Activated CD4-positive, CD25-positive, alpha-beta regulatory T cell treated with anti-CD3 and anti-CD28 coated beads, Interleukin-2, amount 50 U/mL, for 16 hours (primary cell): Measurements from ENCODE around the gene MYPN.
A peak's percentile ranks its signal among the peaks of the same experiment; 100 is the strongest.
"Not testable (repeated sequence)": the region's sequence is repeated elsewhere in the genome, so short reads cannot be mapped to it uniquely, and the experiment has no call there.

Experiments used
- DNase-seq: peaks from one replicate; pipeline ENCODE4 v3.0.0-alpha.2; 2020; ENCODE audit warnings: low read depth, low spot score

Gene MYPN

DNA sequence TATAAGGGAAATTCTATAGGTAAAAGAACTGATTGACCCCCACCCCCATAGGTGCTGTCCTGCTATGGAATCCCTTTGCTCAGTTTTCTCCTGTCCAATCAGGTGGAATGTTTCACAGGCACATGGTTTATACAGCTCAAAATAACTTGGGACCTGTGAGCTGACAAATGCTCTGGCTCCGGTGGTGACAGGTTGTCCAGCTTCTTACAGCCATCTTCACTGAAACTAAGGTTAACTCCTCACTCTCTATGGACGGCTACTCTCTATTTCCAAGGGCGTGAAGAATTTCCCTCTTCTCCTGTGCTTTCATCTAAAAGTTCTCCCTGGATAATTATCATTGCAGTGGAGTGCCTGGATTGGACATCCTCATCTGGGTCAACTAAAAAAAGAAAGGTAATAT, at the start of gene MYPN:
TSS of gene MYPN (plus strand) at position 158 of the 400 bp plus-strand sequence. CDS start 11,951 bp downstream, outside the sequence.
- DNase-seq, result no peak

GRCh38 chr10:68067029-68067428, 42.3 kb upstream of the MYPN start:
- DNase-seq, result no peak

DNA sequence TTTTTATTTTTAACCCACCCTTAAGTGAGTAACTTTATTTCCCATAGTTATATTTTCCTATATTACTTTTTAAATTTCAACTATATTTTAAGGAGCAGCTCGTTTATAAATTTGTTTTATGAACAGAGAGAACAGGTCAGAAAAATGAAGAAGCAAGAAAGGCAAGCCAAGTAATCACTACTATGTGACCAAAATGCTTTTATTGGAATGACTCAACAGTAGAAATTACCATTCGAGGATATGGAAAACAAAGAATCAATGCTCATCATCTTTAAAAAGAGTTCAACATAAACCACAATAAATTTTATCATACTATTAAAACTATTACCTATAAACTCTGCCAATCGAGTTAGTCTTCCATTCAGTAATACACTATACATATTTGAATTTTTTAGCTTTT, 41.8 kb upstream of the MYPN start:
- no peak for DNase-seq

- no peak for DNase-seq
Observed at GRCh38 chr10:68073631-68074030, 35.7 kb upstream of the MYPN start.

DNA sequence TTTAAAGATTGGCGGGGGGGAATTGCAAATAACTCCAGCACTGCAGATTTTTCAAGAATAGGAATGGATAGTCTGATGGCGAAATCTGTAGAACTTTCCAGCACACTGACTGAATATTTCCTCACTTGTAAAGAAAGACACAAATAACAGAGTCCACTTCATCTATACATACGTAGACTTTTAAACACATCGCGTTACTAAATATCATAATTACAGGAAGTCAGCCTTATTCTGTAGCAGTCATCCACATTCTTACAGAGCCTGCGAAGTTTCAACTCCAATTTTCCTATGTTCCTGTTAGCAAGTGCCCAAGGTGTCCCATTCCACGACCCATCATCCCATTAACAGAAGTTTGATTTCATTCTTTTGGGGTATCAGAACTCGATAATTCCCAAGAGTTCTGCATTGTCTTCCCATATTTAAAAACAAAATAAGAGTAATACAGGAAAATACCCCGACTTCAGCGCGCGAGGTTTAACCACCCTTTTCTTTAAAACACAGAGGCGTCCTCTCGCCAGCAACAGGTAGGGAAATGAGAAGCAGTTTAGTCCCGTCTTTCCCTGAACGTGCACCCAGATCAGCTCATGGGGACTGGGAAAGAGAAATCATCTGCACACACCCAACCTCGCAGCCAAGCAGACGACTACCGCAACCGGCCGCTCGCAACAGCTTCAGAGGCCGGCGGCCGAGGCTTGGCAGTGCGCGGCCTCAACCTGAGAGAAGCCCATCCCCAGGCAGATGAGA, 35.1 kb upstream of the MYPN start:
- DNase-seq, result no peak

DNA sequence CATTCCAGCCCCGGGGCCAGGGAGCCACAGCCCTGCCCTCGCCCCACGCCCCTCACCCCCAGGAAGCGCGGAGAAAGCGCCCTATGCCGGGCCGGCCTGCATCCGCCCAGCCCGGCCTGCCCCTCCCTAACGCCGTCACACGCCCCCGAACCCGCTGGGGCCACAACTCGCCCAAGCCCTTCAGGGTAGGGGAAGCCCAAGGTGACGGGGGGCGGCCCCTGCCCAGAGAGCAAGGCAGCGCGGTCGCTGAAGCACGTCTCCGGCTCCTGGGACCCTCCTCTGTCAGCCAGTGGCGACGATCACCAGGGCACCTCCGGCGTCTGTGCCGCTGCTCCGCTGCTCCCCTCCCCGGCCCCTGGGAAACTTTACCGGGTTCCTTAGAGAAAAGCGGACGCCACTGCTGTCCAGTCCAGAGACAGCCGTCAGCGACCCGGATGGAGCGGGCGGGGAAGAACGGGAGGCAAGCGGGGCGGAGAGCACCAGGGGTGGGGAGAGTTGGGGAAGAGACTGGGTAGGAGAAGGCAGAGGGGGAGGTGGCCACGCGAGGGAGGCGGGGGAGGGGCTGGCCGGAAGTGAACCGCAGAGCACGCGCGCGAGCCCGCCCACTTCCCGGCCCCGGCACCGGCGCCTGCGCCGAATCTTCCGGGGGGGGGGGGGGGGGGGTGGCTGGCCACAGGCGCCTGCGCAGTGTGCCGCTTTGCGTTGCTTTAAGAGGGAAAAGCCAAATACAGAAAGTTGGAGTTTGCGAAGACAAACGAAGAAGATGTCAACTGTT, 34.3 kb upstream of the MYPN start, which contains the start of gene HERC4:
TSS of gene HERC4 (minus strand) at position 509 of the 775 bp plus-strand sequence. CDS start 2,175 bp downstream, outside the sequence.
- peak; percentile 75 for DNase-seq

DNA sequence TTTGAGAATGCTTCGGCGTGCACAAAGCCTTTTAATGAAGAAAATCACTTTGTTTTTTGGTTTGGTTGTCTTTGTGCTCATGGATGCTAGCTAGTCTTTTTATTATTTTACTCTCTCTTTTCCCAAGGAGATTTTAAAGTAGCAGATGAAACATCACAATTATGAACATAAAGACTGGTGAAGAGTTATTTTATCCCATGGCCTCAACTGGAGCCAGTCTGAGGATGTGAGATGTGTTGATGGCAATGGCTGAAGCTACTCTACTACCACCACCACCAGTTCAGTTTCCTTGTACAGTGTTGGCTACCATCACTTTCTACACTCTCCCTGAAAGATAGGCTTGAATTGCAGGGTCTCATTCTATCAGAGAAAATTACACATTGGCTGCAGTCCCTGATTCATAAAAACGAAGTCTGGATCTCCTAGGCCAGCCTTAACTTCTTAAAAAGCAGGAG, 33.7 kb upstream of the MYPN start:
- no peak for DNase-seq

DNA sequence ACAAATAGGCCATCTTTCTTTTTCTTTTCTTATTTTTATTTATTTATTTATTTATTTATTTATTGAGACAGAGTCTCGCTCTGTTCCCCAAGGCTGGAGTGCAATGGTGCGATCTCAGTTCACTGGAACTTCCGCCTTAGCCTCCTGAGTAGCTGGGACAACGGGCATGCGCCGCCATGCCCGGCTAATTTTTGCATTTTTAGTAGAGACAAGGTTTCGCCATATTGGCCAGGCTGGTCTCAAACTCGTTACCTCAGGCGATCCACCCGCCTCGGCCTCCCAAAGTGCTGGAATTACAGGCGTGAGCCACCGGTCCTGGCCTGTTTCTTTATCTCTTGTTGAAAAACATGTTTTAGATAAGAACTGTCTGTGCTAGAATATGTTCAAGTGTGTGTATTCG, 33.2 kb upstream of the MYPN start:
- not testable (repeated sequence) for DNase-seq

- no peak for DNase-seq
Observed at GRCh38 chr10:68077026-68077425, 32.3 kb upstream of the MYPN start.

DNA sequence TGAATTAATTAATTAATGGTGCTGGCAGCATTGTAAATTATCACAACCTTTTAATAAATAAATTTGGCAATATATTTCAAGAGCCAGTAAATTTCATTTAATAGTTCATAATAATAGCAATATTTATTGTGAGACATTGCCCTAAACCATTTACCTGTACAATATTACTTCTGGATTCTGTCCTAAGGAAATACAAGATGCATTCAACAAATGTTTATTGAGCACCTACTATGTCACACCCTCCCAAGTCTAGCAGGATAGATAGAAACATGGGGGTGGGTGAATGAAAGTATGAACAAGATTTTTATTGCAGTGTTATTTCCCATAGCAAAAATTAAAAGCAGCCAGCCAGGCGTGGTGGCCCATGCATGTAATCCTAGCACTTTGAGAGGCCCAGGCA, 29.9 kb upstream of the MYPN start:
- DNase-seq, result no peak

DNA sequence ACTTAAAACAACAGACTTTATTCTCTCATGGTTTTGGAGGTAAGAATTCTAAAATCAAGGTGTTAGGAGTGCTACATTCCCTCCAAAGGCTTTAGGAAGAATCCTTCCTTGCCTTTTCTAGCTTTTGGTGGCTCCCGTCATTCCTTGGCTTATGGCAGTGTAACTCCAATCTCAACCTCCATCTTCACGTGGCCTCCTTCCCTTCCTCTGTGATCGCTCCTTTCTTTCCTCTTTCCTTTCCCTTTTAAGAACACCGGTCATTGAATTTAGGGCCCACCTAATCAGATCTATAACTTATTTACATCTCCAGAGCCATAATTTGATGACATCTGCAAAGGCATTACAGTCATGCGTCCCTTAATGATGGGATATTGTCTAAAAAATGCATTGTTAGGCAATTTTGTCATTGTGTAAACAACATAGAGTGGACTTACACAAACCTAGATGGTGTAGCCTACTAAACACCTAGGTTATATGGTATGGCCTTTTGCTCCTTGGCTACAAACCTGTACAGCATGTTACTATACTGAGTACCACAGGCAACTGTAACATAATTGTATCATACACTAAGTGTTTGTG, 28.3 kb upstream of the MYPN start:
- DNase-seq, result no peak

GRCh38 chr10:68081916-68082315, 27.4 kb upstream of the MYPN start:
- DNase-seq, result no peak

- no peak for DNase-seq
Observed at GRCh38 chr10:68082872-68083271, 26.4 kb upstream of the MYPN start.

- no peak for DNase-seq
Observed at GRCh38 chr10:68083953-68084352, 25.3 kb upstream of the MYPN start.

DNA sequence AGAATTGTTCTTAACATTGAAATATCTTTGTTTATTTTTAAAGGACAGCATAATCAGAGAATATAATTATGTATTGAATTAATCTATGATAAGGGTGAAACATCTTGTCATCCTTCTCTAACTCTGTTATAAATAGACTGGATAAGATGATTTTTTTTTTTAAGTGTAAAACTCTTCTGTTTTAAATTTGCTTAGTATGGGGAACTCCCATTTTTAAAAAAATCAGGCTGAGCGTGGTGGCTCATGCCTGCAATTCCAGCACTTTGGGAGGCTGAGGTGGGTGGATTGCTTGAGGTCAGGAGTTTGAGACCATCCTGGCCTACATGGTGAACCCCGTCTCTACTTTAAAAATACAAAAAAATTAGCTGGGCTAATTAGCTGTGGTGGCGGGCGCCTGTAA, 24.8 kb upstream of the MYPN start:
- no peak for DNase-seq

DNA sequence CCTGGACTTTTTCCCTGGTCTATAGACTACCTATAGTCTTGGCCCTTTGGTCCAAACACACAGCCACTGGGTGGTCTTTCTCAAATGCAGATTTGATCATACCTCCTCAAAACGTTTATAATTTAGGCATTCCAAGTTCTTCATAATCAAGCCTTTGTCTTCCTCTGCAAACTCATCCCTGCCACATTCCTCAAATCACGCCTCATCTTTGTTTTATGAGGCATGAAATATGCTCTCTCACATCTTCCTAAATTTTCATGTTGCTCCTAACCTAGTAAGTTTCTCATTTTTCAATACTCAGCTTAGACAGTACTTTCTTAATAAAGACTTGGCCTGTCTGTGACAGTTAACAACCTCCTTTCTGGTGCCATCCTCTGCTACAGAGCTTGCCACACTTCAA, 23.3 kb upstream of the MYPN start:
- no peak for DNase-seq

- DNase-seq, result no peak
Observed at GRCh38 chr10:68086910-68087684, 22.2 kb upstream of the MYPN start.

DNA sequence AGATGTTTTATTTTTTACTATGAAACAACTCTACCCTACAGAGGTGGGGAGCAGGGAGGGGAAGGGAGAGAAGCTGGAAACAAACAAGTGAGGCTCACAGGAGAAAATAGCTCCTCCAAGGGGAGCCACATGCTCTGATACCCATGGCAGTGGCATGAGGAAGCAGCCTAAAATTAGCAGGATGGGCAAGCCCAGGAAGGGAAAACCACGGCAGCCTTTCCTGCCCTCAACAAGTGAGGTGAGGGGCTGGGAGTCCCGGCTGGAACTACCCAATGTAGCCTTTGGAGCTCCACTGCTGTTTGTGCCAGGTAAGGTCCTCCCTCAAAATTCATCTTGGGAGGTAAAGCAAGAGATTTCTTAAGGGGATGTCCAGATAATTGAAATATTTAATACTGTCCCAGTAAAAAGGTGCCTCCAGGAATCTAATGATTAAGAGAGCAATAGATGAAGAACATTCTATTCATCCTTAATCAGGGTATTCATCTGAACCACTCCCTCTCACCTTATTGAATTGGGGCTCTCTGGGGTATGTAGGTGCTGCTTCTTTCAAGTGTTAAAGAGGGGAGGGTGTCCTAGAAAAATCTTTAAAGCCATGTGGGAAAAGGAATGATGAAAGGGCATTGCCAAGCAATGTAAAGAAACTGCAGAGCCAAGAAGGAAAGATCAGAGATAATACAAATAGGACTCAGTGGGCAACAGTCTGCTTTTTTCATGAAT, 21.4 kb upstream of the MYPN start:
- no peak for DNase-seq

DNA sequence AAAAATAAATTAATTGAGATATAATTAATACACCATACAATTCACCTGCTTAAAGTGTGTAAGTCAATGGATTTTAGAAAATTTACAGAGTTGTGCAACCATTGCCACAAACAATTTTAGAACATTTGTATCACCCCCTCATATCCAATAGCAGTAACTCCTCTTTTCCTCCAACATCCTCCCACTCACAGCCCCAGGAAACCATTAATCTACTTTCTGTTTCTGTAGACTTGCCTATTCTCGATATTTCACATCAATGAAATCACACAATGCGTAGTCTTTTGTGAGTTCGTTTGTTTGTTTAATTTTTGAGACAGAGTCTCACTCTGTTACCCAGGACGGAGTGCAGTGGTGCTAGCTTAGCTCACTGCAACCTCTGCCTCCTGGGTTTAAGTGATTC, 20.5 kb upstream of the MYPN start:
- no peak for DNase-seq

- DNase-seq, result no peak
Observed at GRCh38 chr10:68090586-68090985, 18.7 kb upstream of the MYPN start.

DNA sequence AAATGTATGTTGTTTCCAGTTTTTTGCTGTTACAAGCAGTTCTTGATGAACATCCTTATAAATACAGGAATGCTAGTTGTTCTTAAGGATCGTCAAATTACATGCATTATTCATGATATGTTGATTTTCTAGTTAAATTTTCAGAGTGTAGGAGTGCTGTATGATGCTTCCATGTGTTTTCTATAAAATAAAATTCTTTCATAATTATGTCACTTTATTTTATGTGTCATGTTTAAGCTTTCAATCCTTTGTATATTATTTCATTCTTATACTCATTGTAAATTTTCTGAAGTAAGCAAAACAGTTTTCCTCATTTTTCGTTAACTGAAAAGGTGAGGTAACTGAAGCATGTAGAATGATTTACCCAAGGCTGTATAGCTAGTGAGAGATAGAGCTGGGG, 16.8 kb upstream of the MYPN start:
- no peak for DNase-seq
